HepG2 (cell line): ENCODE results near the gene METAP1D. TPM values are rescaled to one million over a fixed set of nuclear protein-coding genes. Genes with fewer than 3 reads are reported as not detected.

Experiments
- AKAP8 ChIP-seq: sonication (generic); formaldehyde crosslinking; IDR thresholded peaks from 2 replicates; pipeline ENCODE4 v1.5.1; 2020; ENCODE audit warnings: mild to moderate bottlenecking, missing genetic modification reagents
- BCLAF1 ChIP-seq: fragments of 450-650 bp; IDR thresholded peaks from 2 replicates; pipeline ENCODE4 v1.6.1; 2017; ENCODE audit warnings: mild to moderate bottlenecking
- CREB1 ChIP-seq, 2 experiments: fragments of 450-650 bp in 1 of 2; IDR thresholded peaks; 2 replicates each; pipeline ENCODE4 v1.6.1; 2016 to 2017; ENCODE audit warnings: control low read depth in 1 of 2, mild to moderate bottlenecking in 1 of 2, missing compliant biosample characterization in 1 of 2, missing genetic modification characterization in 1 of 2
- CREM ChIP-seq, 2 experiments: sonication (generic) in 1 of 2; formaldehyde crosslinking in 1 of 2; IDR thresholded peaks; 2 replicates each; pipeline versions ENCODE4 v1.4.0 to v1.6.1; 2016 to 2020; ENCODE audit warnings: antibody characterized with exemption in 1 of 2, mild to moderate bottlenecking in 1 of 2, missing genetic modification reagents in 1 of 2
- FOXP1 ChIP-seq, 2 experiments: fragments of 450-650 bp in 1 of 2; IDR thresholded peaks; 2 replicates each; pipeline ENCODE4 v1.6.1; 2017 to 2018; ENCODE audit warnings: antibody characterized with exemption in 1 of 2
- NFATC3 ChIP-seq: sonication (generic); formaldehyde crosslinking; IDR thresholded peaks from 2 replicates; pipeline ENCODE4 v1.5.1; 2020; ENCODE audit warnings: mild to moderate bottlenecking, missing genetic modification reagents
- NR0B2 ChIP-seq: sonication (generic); formaldehyde crosslinking; IDR thresholded peaks from 2 replicates; pipeline ENCODE4 v1.4.0; 2020; ENCODE audit warnings: mild to moderate bottlenecking, missing genetic modification reagents
- RXRB ChIP-seq: IDR thresholded peaks from 2 replicates; pipeline ENCODE4 v1.6.1; 2016; ENCODE audit warnings: borderline replicate concordance, missing genetic modification reagents, missing compliant biosample characterization
- SNRNP70 ChIP-seq: fragments of 200-400 bp; formaldehyde crosslinking; IDR thresholded peaks from 2 replicates; pipeline ENCODE4 v1.6.1; 2017; ENCODE audit warnings: mild to moderate bottlenecking, low read depth, low read length, moderate library complexity
- TCF7 ChIP-seq: sonication (generic); IDR thresholded peaks from 2 replicates; pipeline ENCODE4 v1.6.1; 2016; ENCODE audit warnings: antibody characterized with exemption, low read depth
- ZFAT ChIP-seq: sonication (generic); formaldehyde crosslinking; conservative IDR thresholded peaks from 2 replicates; pipeline ENCODE4 v1.8.1; 2023; ENCODE audit warnings: missing genetic modification reagents, inconsistent platforms
- ZNF280D ChIP-seq: sonication (generic); formaldehyde crosslinking; IDR thresholded peaks from 2 replicates; pipeline ENCODE4 v1.5.1; 2020; ENCODE audit warnings: mild to moderate bottlenecking, missing genetic modification reagents
- ZNF337 ChIP-seq: sonication (generic); formaldehyde crosslinking; IDR thresholded peaks from 2 replicates; pipeline ENCODE4 v1.5.1; 2020; ENCODE audit warnings: missing genetic modification reagents, low read depth, mild to moderate bottlenecking, borderline replicate concordance
- ZNF7 ChIP-seq: IDR thresholded peaks from 2 replicates; pipeline ENCODE4 v1.6.1; 2016; ENCODE audit warnings: missing biosample characterization, missing genetic modification reagents
- polyA plus RNA-seq, 8 experiments: library from polyadenylated mRNA; depleted of rRNA in 3 of 8; stranded (reverse) in 7 of 8; unstranded in 1 of 8; fragments of >200 nt; fragmentation: Illumina TruSeq in 4 of 8; extraction: Trizol in 4 of 8; gene quantifications; 2 replicates each; pipeline versions ENCODE4 v1.2.1 to v1.2.3, GENCODE V29; 2011 to 2016; ENCODE audit warnings: low read depth in 4 of 8, missing spikeins in 1 of 8, mixed read lengths in 1 of 8; ENCODE audit not compliant: insufficient read depth in 1 of 8
- total RNA-seq, 5 experiments: library from RNA; depleted of rRNA; stranded (reverse); fragments of >200 nt; fragmentation: Illumina TruSeq; extraction: Trizol; gene quantifications; 2 replicates each; pipeline ENCODE4 v1.2.3, GENCODE V29; 2016; ENCODE audit warnings: low read depth in 1 of 5
- TF ChIP-seq, protein P1 (sequence below): sonication (generic); formaldehyde crosslinking; IDR thresholded peaks from 2 replicates; pipeline ENCODE4 v1.4.0; 2020; ENCODE audit warnings: mild to moderate bottlenecking, missing genetic modification reagents
- TF ChIP-seq, protein P2 (sequence below): sonication (generic); IDR thresholded peaks from 2 replicates; pipeline ENCODE4 v1.6.1; 2016; ENCODE audit warnings: low read depth, borderline replicate concordance
- TF ChIP-seq, protein P3 (sequence below): sonication (generic); formaldehyde crosslinking; IDR thresholded peaks from 2 replicates; pipeline ENCODE4 v1.8.0; 2022; ENCODE audit warnings: mild to moderate bottlenecking, missing genetic modification reagents, borderline replicate concordance

METAP1D gene
- total and polyA plus RNA-seq, 2 of the 13 experiments (the other 11 are each of a cell fraction or from before 2014, with no cell fraction given) = 14.7 to 21.6 TPM

- TF ChIP-seq ZFAT (CRISPR knock-in tag) = no peak
- no peak for TF ChIP-seq ZNF280D (CRISPR knock-in tag)
- peak; percentile 84 for TF ChIP-seq NR0B2 (CRISPR knock-in tag)
- TF ChIP-seq, protein P1, sequence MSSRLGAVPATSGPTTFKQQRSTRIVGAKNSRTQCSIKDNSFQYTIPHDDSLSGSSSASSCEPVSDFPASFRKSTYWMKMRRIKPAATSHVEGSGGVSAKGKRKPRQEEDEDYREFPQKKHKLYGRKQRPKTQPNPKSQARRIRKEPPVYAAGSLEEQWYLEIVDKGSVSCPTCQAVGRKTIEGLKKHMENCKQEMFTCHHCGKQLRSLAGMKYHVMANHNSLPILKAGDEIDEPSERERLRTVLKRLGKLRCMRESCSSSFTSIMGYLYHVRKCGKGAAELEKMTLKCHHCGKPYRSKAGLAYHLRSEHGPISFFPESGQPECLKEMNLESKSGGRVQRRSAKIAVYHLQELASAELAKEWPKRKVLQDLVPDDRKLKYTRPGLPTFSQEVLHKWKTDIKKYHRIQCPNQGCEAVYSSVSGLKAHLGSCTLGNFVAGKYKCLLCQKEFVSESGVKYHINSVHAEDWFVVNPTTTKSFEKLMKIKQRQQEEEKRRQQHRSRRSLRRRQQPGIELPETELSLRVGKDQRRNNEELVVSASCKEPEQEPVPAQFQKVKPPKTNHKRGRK = peak; percentile 18; the same call in 1 of the 2 replicates
- no peak for TF ChIP-seq NFATC3 (CRISPR knock-in tag)
- TF ChIP-seq CREB1 (IDR thresholded peaks at IDR 0.05) = peak; percentile 73
- no peak for TF ChIP-seq CREB1 (CRISPR knock-in tag; IDR thresholded peaks at IDR 0.05)
- no peak for TF ChIP-seq CREM (IDR thresholded peaks at IDR 0.05)
- TF ChIP-seq CREM (CRISPR knock-in tag; IDR thresholded peaks at IDR 0.05) = no peak
- no peak for TF ChIP-seq ZNF337 (CRISPR knock-in tag)
- TF ChIP-seq RXRB (CRISPR knock-in tag) = no peak
- TF ChIP-seq, protein P2, sequence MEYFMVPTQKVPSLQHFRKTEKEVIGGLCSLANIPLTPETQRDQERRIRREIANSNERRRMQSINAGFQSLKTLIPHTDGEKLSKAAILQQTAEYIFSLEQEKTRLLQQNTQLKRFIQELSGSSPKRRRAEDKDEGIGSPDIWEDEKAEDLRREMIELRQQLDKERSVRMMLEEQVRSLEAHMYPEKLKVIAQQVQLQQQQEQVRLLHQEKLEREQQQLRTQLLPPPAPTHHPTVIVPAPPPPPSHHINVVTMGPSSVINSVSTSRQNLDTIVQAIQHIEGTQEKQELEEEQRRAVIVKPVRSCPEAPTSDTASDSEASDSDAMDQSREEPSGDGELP = no peak
- peak; percentile 39; the same call in 1 of the 2 replicates for TF ChIP-seq FOXP1 (IDR thresholded peaks at IDR 0.05)
- TF ChIP-seq FOXP1 (CRISPR knock-in tag; IDR thresholded peaks at IDR 0.05) = no peak
- TF ChIP-seq SNRNP70 = no peak
- TF ChIP-seq TCF7 = no peak; the same call in 1 of the 2 replicates
- TF ChIP-seq, protein P3, sequence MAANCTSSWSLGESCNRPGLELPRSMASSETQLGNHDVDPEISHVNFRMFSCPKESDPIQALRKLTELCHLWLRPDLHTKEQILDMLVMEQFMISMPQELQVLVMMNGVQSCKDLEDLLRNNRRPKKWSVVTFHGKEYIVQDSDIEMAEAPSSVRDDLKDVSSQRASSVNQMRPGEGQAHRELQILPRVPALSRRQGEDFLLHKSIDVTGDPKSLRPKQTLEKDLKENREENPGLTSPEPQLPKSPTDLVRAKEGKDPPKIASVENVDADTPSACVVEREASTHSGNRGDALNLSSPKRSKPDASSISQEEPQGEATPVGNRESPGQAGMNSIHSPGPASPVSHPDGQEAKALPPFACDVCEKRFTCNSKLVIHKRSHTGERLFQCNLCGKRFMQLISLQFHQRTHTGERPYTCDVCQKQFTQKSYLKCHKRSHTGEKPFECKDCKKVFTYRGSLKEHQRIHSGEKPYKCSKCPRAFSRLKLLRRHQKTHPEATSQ = 0 out of 2 replicates have a peak, but pooled peaks have one; percentile 44
- TF ChIP-seq BCLAF1 = no peak
- no peak for TF ChIP-seq ZNF7 (CRISPR knock-in tag)
- TF ChIP-seq AKAP8 (CRISPR knock-in tag) = no peak
Measured at GRCh38 chr2:172098650-172099471, 99.1 kb downstream of the METAP1D start (continued).
